ENCODE measurements around the gene UGT3A2. TPM values are rescaled to one million over a fixed set of nuclear protein-coding genes. Genes with fewer than 3 reads are reported as not detected.

Gene UGT3A2
- total RNA-seq (not detected), polyA plus RNA-seq (1.1 TPM)

- Mint-ChIP-seq H3K4me3 (peak within 1 kb of the TSS in 1 of 7 donors; percentile 52), H3K36me3 (no peaks in the 10 kb centered on the region), H3K4me1 (peaks cover 15 to 17% (median 16%) of the 10 kb centered on the region in 3 donors), H3K27me3 (peaks cover 20 to 37% of the 10 kb centered on the region in 2 donors), H3K27ac (no peak within 1 kb of the TSS), H3K9me3 (peaks cover 0 to 3% (median 0%) of the 10 kb centered on the region in 5 donors)
- Histone ChIP-seq H3K9me3 (ENCODE audit: low read length) (no peaks in the 10 kb centered on the region), H3K4me3 (ENCODE audit: low read length) (no peak within 1 kb of the TSS), H3K4me1 (ENCODE audit: insufficient read depth, low read length) (no peaks in the 10 kb centered on the region), H3K36me3 (ENCODE audit: insufficient read depth, low read length) (no peaks in the 10 kb centered on the region), H3K27ac (ENCODE audit: low read depth, low read length) (no peak within 1 kb of the TSS), H3K27me3 (ENCODE audit: insufficient read depth, low read length, poor library complexity, severe bottlenecking) (no peaks in the 10 kb centered on the region)
- POLR2A ChIA-PET: no interaction called here
- DNase-seq: no peak
- CTCF ChIA-PET: no interaction called here
Observed at GRCh38 chr5:36066540-36067210, at the start of gene UGT3A2. UGT3A2 (minus strand) TSS chr5:36066882; CDS start chr5:36066789, 93 bp downstream.

GRCh38 chr5:36111238-36111637 lies 44.6 kb upstream of the UGT3A2 start:
- DNase-seq: no peak
- H3K4me1 Mint-ChIP-seq: no peaks in the 10 kb centered on the region
- no peak overlapping the region for H3K27ac Mint-ChIP-seq
- H3K9me3 Mint-ChIP-seq: no peaks in the 10 kb centered on the region
- H3K27me3 Mint-ChIP-seq: no peaks in the 10 kb centered on the region
- Histone ChIP-seq H3K9me3 (ENCODE audit: low read length) (no peaks in the 10 kb centered on the region), H3K4me1 (ENCODE audit: insufficient read depth, low read length) (no peaks in the 10 kb centered on the region), H3K36me3 (ENCODE audit: insufficient read depth, low read length) (peaks cover 16% of the 10 kb centered on the region), H3K4me3 (ENCODE audit: low read length) (no peak overlapping the region), H3K27me3 (ENCODE audit: insufficient read depth, low read length, poor library complexity, severe bottlenecking) (no peaks in the 10 kb centered on the region), H3K27ac (ENCODE audit: low read depth, low read length) (no peak overlapping the region)
- ChIA-PET CTCF (no interaction called here), POLR2A (no interaction called here)
- no peak overlapping the region for H3K4me3 Mint-ChIP-seq
- H3K36me3 Mint-ChIP-seq: peaks cover 29 to 80% (median 48%) of the 10 kb centered on the region in 3 donors

GRCh38 chr5:36108758-36109460 lies 42.2 kb upstream of the UGT3A2 start:
- no peaks in the 10 kb centered on the region for H3K27me3 Mint-ChIP-seq
- Histone ChIP-seq H3K4me3 (ENCODE audit: low read length) (no peak overlapping the region), H3K9me3 (ENCODE audit: low read length) (no peaks in the 10 kb centered on the region), H3K27me3 (ENCODE audit: insufficient read depth, low read length, poor library complexity, severe bottlenecking) (no peaks in the 10 kb centered on the region), H3K27ac (ENCODE audit: low read depth, low read length) (no peak overlapping the region), H3K36me3 (ENCODE audit: insufficient read depth, low read length) (peaks cover 21% of the 10 kb centered on the region), H3K4me1 (ENCODE audit: insufficient read depth, low read length) (no peaks in the 10 kb centered on the region)
- no peaks in the 10 kb centered on the region for H3K4me1 Mint-ChIP-seq
- no peak overlapping the region for H3K4me3 Mint-ChIP-seq
- ChIA-PET POLR2A (no interaction called here), CTCF (no interaction called here)
- no peak for DNase-seq
- no peak overlapping the region for H3K27ac Mint-ChIP-seq
- H3K9me3 Mint-ChIP-seq: no peaks in the 10 kb centered on the region
- peaks cover 25 to 84% (median 42%) of the 10 kb centered on the region in 3 donors for H3K36me3 Mint-ChIP-seq

- CTCF ChIA-PET: no interaction called here
- no peaks in the 10 kb centered on the region for H3K4me1 ChIP-seq (ENCODE audit: insufficient read depth, low read length)
- no peaks in the 10 kb centered on the region for H3K27me3 ChIP-seq (ENCODE audit: insufficient read depth, low read length, poor library complexity, severe bottlenecking)
- Mint-ChIP-seq H3K27me3 (no peaks in the 10 kb centered on the region), H3K27ac (peak overlapping the region in 1 of 8 donors; percentile 64), H3K9me3 (no peaks in the 10 kb centered on the region), H3K36me3 (peaks cover 25 to 68% (median 39%) of the 10 kb centered on the region in 3 donors), H3K4me1 (no peaks in the 10 kb centered on the region), H3K4me3 (no peak overlapping the region)
- H3K36me3 ChIP-seq (ENCODE audit: insufficient read depth, low read length): peaks cover 21% of the 10 kb centered on the region
- H3K27ac ChIP-seq (ENCODE audit: low read depth, low read length): no peak overlapping the region
- no peak for DNase-seq
- H3K9me3 ChIP-seq (ENCODE audit: low read length): no peaks in the 10 kb centered on the region
- no peak overlapping the region for H3K4me3 ChIP-seq (ENCODE audit: low read length)
- POLR2A ChIA-PET: no interaction called here
Observed at GRCh38 chr5:36105819-36106218, 39.1 kb upstream of the UGT3A2 start.

GRCh38 chr5:36099748-36100147 lies 33.1 kb upstream of the UGT3A2 start:
- H3K4me3 Mint-ChIP-seq: no peak overlapping the region
- no peaks in the 10 kb centered on the region for H3K27me3 Mint-ChIP-seq
- Histone ChIP-seq H3K27ac (ENCODE audit: low read depth, low read length) (no peak overlapping the region), H3K36me3 (ENCODE audit: insufficient read depth, low read length) (peaks cover 4% of the 10 kb centered on the region), H3K4me1 (ENCODE audit: insufficient read depth, low read length) (no peaks in the 10 kb centered on the region), H3K9me3 (ENCODE audit: low read length) (no peaks in the 10 kb centered on the region), H3K27me3 (ENCODE audit: insufficient read depth, low read length, poor library complexity, severe bottlenecking) (no peaks in the 10 kb centered on the region), H3K4me3 (ENCODE audit: low read length) (no peak overlapping the region)
- H3K4me1 Mint-ChIP-seq: no peaks in the 10 kb centered on the region
- H3K36me3 Mint-ChIP-seq: peaks cover 8 to 21% (median 15%) of the 10 kb centered on the region in 3 donors
- no peak for DNase-seq
- CTCF ChIA-PET: no interaction called here
- POLR2A ChIA-PET: no interaction called here
- no peak overlapping the region for H3K27ac Mint-ChIP-seq
- H3K9me3 Mint-ChIP-seq: no peaks in the 10 kb centered on the region

- POLR2A ChIA-PET: no interaction called here
- no peak overlapping the region for H3K27ac Mint-ChIP-seq
- H3K4me3 ChIP-seq (ENCODE audit: low read length): no peak overlapping the region
Observed at GRCh38 chr5:36096486-36096885, 29.8 kb upstream of the UGT3A2 start.

GRCh38 chr5:36089989-36090388 lies 23.3 kb upstream of the UGT3A2 start:
- Mint-ChIP-seq H3K4me3 (no peak overlapping the region), H3K36me3 (peaks cover 0 to 1% (median 0%) of the 10 kb centered on the region in 3 donors), H3K4me1 (no peaks in the 10 kb centered on the region), H3K27me3 (peaks cover 12 to 19% of the 10 kb centered on the region in 2 donors), H3K9me3 (peaks cover 0 to 15% (median 8%) of the 10 kb centered on the region in 5 donors), H3K27ac (no peak overlapping the region)
- Histone ChIP-seq H3K4me1 (ENCODE audit: insufficient read depth, low read length) (no peaks in the 10 kb centered on the region), H3K27ac (ENCODE audit: low read depth, low read length) (no peak overlapping the region), H3K27me3 (ENCODE audit: insufficient read depth, low read length, poor library complexity, severe bottlenecking) (no peaks in the 10 kb centered on the region), H3K4me3 (ENCODE audit: low read length) (no peak overlapping the region), H3K9me3 (ENCODE audit: low read length) (no peaks in the 10 kb centered on the region), H3K36me3 (ENCODE audit: insufficient read depth, low read length) (no peaks in the 10 kb centered on the region)
- ChIA-PET POLR2A (interaction anchor here (0.5 to 0.8 kb wide), 2 partner anchors 31 to 1200 kb away, joined by 4 to 5 read pairs; no protein-coding TSS in a partner anchor), CTCF (interaction anchor here (1.6 kb wide), 1 partner anchor 11 kb away, joined by 5 read pairs; no protein-coding TSS in a partner anchor)
- no peak for DNase-seq

More at GRCh38 chr5:36096486-36096885, 29.8 kb upstream of the UGT3A2 start:
- Histone ChIP-seq H3K9me3 (ENCODE audit: low read length) (no peaks in the 10 kb centered on the region), H3K27ac (ENCODE audit: low read depth, low read length) (no peak overlapping the region), H3K36me3 (ENCODE audit: insufficient read depth, low read length) (no peaks in the 10 kb centered on the region), H3K27me3 (ENCODE audit: insufficient read depth, low read length, poor library complexity, severe bottlenecking) (no peaks in the 10 kb centered on the region), H3K4me1 (ENCODE audit: insufficient read depth, low read length) (no peaks in the 10 kb centered on the region)
- Mint-ChIP-seq H3K9me3 (peaks cover 0 to 7% (median 0%) of the 10 kb centered on the region in 5 donors), H3K4me3 (no peak overlapping the region), H3K36me3 (peaks cover 4 to 8% (median 5%) of the 10 kb centered on the region in 3 donors), H3K27me3 (no peaks in the 10 kb centered on the region), H3K4me1 (no peaks in the 10 kb centered on the region)
- no peak for DNase-seq
- CTCF ChIA-PET: no interaction called here

- DNase-seq: peak in 2 of 5 donors; percentile 7 to 12
- no peaks in the 10 kb centered on the region for H3K4me1 Mint-ChIP-seq
- H3K27me3 Mint-ChIP-seq: peaks cover 18 to 65% of the 10 kb centered on the region in 2 donors
- Histone ChIP-seq H3K4me3 (ENCODE audit: low read length) (no peak overlapping the region), H3K9me3 (ENCODE audit: low read length) (no peaks in the 10 kb centered on the region), H3K27ac (ENCODE audit: low read depth, low read length) (no peak overlapping the region), H3K27me3 (ENCODE audit: insufficient read depth, low read length, poor library complexity, severe bottlenecking) (peaks cover 8% of the 10 kb centered on the region), H3K36me3 (ENCODE audit: insufficient read depth, low read length) (no peaks in the 10 kb centered on the region), H3K4me1 (ENCODE audit: insufficient read depth, low read length) (no peaks in the 10 kb centered on the region)
- CTCF ChIA-PET: interaction anchor here (0.7 to 1.6 kb wide), 10 partner anchors 9 to 428 kb away, joined by 3 to 14 read pairs (median 5); partner anchors contain the start of gene NADK2
- no peaks in the 10 kb centered on the region for H3K36me3 Mint-ChIP-seq
- H3K4me3 Mint-ChIP-seq: no peak overlapping the region
- POLR2A ChIA-PET: no interaction called here
- no peak overlapping the region for H3K27ac Mint-ChIP-seq
- H3K9me3 Mint-ChIP-seq: peaks cover 0 to 6% (median 4%) of the 10 kb centered on the region in 5 donors
Observed at GRCh38 chr5:36079200-36079781, 12.6 kb upstream of the UGT3A2 start.

All from CD8-positive, alpha-beta memory T cell (primary cell).